Effector CD8-positive, alpha-beta T cell (primary cell): ENCODE data around the gene STX17.

Source experiments
- DNase-seq: peaks from one replicate; lab custom pipeline; 2025; lab: John Stamatoyannopoulos, UW

The STX17 gene

DNA sequence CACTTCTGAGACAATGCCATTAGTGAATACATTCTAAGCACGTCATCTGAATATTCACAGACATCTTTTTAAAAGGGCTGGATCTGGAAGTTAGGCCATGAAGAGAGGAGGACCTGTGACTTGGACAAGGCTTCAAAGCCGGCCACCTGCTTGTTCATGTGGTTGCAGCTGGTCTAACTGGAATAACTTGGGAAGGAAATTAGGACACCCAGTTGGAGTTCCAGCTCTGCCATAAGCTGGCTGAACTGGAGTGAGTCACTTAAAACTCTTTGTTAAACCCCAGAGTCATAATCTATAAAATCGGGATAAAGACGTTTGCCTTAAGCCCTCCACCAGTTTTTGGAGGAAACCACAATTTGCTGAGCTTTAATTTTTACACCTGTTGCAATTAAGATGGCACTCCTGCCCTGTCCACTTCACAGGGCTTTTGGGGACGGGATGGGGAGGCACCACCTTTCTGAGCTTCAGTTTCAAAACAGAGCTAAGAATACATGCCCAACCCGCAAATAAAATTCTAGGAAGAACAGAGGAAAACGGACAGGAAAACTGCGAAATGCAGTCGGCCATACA is 536 bp upstream of the STX17 start:
- no peak for DNase-seq

DNA sequence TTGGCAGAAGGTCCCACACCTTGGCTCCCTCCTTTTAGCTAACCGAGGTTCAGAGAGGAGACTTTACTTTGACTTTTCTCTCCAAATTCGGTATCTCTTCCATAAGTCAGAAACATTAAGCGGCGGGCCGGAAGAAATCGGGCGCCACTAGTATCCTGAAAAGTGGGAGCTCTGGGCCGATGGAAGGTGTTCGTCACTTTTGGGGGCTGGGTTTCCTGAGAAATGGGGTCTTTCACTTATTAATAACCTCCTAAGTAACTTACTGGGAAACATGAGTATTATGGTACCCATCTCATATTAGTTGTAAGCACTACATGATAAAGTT is 716 bp downstream of the STX17 start:
- no peak for DNase-seq

DNA sequence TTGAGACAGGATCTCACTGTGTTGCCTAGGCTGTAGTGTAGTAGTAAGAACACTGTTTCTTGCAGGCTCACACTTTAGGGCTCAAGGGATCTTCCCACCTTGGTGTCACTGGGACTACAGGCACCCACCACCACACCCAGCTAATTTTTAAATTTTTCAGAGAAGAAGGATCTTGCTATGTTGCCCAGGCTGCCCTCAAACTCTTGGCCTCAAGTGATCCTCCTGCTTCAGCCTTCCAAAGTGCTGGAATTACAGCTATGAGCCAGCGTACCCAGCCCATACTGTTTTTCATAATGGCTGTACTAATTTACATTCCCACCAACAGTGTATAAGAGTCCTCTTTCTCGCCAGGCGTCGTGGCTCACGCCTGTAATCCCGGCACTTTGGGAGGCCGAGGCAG is 5.1 kb downstream of the STX17 start:
- no peak for DNase-seq

DNA sequence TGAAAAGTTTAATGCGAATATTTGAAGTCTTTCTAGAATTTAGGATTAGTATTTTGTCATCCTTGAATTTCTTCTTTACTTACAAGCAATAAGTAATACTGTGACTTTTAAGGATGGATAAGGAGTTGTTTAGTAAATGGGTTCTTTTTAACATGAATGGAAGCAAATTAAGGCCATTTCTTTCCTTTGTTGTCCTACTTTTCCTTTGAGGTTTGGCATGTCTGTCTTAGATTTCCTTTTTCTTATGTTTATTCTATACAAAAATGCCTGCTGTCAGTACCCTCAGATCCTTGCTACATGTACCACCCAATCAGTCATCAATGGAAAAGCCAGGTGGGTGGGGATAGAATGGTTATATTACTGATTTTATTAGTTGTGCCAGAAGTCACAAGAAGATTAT is 10.2 kb downstream of the STX17 start:
- DNase-seq, result no peak

DNA sequence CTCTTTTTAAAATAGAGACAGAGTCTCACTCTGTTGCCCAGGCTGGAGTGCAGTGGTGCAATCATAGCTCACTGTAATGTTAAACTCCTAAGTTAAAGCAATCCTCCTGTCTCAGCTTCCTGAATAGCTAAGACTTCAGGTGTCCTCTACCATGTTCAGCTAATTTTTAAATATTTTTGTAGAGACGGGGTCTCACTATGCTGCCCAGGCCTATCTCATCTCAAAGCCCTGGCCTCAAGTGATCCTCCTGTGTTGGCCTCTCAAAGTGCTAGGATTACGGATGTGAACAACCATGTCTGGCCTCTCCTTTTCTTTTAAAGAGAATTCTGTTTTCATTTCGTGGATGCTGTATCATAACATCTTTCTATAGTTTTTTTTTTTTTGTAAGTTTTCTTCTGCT is 11.7 kb downstream of the STX17 start:
- DNase-seq, result no peak

DNA sequence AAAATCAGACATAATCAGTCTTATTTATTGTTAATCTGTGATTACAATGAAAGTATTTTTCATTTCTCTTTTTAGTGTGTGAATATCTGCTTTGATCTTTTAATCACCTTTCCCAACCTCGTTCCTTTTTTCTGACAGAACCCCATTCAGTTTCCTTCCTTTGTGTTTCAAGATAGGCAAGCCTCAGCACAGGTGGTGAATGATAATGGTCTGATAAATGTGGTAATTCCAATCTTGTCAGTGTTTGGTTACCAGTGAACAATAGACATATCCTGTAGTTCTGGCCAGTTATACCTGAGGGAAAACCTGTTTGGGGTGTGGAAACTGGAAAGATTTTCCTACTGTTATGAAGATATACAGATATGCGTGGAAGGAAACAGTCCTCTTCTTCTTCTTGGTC is 13.5 kb downstream of the STX17 start:
- no peak for DNase-seq

DNA sequence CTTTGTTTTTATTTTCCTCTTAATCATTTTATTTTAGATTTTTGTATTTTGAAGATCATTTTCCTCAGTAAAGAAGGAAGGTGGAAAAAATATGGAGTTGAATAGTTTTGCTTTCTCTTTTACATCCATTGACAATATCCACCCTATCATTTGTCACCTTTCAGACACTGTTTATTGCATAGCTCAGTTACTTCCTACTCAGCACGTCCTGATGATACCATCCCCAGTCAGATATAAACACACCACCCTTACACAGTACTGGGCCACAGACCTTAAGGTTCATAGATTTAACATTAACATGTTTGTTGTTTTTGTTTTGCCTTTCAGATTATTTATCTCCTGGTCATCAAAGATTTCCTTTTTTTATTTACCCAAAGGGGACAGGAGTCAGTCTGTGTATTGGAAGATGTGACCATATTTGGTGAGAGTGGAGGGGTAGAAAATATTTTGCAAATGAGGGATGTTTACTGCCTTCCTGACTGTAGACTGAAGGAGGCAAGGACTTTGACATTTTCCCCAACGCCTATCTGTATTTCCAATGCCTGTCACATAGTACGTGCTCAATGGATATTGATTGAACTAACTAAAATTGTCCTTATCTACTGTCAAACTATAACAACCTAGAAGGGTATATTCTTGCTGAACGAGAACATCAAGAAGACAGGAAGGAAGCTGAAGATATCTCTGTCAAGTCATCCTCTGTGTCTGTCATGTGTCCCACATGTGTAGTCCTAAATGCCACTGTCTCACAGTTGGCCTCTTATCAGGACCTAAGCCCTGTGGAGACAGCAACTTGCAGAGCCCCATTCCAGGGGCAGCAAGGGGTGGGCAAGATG is 15.6 kb downstream of the STX17 start:
- no peak for DNase-seq

DNA sequence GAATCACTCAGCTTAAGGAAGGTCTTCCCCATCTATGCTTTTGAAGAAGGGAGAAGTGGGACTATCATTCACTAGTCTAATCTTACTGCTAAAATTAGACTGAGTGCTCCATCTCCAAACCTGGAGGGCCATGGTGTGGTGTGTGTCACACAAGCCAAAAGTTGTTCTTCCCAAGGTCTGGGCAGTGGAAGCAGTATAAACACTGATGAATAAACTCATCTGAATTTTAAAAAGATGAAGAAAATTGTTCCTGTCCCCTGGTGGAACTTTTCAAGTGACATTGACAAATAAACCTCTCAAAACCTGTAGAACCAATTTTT is 16.2 kb downstream of the STX17 start:
- no peak for DNase-seq

DNA sequence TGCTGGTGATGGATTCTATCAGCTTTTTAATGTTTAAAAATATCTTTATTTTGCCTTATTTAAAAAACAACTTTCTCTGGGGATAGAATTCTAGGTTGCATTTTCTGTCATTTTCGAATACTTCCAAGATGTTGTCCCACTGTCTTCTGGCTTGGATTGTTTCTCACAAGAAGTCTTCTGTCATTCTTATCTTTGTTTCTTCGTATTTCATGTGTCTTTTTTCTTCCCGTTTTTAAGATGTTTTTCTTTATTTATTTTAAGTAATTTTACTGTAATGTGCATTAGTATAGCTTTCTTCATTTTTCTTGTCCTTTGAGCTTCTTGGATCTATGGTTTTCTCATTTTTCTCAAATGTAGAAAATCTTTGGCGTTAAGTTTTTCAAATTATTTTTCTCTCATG is 19.1 kb downstream of the STX17 start:
- no peak for DNase-seq

DNA sequence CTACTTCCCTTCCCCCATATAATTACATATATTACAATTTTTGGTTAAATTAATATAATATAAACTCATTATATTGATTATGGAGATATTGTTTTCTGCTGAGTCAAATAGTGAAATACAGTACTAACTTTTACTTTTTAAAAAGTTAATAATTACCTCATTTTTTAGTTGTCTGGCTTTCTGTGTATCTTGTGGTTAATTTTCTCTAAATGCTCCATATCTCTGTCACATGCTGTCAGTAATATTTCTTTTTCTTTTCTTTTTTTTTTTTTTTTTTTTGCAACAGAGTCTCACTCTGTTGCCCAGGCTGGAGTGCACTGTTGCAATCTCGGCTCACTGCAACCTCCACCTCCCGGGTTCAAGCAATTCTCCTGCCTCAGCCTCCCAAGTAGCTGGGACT is 23.2 kb downstream of the STX17 start:
- DNase-seq, result no peak

DNA sequence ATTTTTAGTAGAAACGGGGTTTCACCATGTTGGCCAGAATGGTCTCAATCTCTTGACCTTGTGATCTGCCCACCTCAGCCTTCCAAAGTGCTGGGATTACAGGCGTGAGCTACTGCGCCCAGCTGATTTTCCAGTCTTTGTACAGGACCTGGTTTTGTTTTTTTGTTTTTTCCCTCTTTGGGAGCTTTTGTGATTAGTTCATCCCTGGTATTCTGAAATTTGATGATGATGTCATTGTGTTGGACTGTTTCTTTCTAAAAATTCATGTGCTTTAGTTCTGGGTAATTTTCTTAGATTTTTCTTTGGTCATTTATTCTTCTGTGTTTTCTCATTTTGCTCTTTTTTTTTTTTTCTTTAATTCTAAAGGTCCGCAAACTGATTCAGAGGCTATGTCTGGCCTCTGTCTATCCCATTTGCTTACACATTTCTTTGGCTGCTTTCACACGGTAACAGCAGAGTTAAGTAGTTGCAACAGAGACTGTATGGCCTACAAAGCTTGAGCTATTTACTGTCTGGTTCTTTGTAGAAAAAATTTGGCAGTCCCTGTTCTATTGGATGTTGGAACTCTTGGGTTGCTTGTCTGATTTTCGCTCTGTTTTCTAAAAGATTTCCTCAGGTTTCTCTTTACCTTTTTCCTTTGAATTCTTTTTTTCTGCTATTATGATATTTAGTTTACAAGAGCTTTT is 24.8 kb downstream of the STX17 start:
- no peak for DNase-seq

DNA sequence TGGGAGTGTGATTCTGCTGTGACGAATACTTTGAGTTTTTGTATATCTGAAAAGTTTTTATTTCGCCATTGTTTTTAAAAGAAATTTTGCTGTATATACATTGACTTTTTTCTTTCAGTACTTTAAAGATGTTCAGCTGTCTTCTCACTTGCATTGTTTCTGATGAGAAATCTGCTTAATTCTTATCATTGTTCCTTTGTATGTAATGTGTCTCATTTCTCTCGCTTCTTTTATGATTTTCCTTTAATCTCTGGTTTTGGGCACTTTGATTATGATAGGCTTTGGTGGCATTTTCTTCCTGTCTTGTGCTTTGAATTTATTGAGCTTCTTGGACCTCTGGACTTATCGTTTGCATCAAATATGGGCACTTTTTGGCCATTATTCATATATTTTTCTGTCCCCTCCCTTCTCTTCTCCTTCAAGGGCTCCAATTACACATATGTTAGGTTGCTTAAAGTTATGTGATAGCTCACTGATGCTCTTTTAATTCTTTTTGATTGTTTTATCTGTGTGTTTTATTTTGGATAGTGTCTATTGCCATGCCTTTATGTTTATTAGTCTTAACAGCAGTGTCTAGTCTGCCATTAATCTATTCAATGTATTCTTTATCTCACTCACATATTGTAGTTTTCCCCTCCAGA is 30.6 kb downstream of the STX17 start:
- no peak for DNase-seq

DNA sequence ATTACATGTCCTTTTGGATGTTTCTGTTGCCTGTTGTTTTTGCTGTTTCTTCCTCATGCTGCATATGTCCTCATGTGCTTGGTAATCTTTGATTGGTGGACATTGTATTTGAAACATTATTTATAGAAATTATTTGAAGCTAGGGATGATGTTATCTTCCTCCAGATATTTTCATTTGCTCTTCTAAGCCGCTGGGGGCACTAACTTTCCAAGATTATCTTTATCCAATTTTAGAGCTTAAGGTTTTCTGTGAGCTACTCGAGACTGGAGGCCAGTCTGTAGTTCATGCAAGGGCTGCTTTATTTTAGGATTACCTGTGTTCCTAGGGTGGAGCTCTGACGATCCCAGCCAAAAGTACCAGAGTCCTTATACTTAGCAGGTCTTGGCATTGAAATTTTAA is 40.9 kb downstream of the STX17 start:
- no peak for DNase-seq

DNA sequence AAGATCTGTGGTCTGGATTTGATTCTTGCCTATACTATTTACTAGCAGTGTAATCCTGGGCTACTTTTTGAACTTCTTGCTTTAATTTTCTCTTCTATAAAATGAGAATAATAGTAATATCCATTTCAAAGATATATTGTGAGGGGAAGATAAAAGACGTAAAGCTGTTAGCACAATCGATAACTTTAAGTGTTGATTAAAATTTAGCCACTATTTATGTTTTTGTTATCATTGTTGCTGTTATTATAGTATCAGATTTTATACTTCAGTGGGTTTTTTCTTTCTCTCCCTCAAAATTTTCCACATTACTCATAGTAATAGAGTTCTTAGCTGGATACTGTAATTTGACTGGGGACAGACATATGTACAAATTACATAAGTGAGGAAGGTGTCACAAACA is 42.0 kb downstream of the STX17 start:
- DNase-seq, result no peak

DNA sequence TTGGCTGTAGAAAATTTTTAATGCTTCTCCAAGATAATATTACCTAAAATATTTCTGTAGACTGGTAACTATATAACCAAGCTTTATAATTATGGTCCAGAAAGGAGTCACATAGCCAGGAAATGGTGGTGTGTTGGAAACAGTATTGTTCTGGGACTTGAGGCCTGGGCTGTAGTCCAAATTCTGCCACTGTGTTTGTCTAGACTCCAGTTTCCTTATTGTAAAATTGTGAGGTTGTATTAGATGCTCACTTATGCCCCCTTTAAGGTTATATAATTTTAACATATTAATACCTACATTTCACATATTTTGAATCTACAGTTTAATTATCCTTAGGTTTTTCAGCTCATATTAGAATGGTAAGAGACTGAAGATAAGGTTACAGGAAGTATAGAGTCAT is 42.4 kb downstream of the STX17 start:
- DNase-seq, result no peak

DNA sequence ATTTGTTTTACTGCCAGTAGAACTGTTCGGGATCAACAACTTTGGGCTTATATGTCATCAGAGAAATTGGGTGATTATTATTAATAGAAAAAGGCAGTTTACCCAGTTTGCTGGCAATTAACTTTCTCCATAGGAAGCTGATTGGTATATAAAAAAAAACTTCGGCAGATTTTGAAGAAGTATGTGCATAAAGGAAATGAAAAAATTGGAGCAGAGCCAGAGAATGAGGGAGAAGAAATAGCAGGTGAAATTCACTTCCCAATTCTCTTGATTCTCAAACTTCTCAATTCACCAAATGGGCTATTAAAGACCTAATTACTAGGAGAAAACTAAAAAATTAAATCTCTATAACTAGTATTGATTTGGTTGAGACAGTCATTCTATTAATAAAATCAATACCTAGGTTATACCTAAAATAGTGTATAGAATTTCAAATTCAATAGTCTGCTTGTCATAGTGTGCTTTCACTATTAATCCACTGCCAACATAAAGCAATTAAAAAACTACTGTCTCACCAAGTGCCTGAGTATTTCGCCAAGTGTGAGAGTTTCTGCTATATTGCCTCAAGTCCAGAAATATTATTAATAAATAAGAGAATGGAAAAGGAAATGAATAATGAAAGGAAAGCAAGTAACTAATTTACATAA is 47.5 kb downstream of the STX17 start:
- no peak for DNase-seq

DNA sequence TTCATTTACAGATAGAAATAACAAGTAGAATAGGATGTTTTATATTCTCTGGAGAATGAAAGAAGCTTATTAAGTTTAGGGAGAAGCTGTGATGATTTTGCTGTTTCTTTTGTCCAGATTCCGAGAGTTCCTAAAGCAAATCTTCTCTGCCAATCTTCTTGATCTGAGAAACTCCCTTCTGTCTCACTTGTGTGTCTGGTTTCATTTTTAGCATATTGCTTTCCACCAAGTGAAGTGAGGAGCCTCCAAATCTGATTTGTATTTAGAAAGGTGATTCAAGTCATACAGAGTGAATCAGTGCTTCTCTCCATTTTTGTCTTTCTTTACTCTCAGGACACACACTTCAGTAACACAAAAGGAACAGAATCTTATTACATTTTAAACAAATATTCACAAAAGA is 48.4 kb downstream of the STX17 start:
- no peak for DNase-seq

DNA sequence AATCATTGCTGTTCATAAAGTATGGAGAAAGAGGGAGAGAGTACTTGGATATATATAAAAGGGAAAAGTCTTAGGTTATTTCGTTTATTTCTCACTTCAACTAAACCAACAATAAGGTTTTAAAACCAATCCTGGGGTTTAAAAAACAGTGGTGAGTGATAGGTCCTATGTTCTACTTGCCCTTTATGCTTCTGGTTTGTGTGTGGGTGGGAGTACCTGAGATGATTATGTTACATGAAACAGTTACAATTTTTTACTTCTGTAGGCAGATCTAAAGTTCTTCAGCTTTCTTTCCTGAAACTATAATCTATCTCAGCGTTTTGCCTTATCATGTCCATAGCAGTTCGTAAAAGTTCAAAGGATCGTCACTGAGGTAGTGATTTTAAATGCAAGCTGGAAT is 49.2 kb downstream of the STX17 start:
- DNase-seq, result no peak

DNA sequence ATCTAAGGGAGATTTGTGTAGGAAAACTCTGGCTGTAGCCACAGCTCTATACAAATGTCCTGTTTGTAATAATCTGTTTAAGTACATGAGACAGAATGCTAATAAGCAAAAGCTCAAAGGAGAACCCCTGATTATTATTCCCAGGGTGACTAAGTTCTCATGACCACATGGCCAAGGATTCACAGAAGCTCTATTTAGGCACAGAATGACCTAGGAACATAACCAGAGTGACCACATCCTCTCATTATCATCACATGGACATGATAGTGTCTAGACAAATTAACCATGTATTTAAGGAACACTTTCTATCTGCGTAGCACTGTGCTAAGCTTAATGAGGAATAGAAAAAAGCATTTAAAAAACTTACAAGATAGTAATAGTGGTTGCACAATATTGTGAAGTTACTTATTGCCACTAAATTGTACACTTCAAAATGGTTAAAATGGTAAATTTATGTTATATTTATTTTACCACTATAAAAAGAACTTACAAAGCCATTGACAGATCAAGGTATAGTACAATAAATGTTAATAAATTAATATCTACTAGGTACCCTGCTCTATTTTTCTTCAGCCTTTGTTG is 56.3 kb downstream of the STX17 start:
- DNase-seq, result no peak

DNA sequence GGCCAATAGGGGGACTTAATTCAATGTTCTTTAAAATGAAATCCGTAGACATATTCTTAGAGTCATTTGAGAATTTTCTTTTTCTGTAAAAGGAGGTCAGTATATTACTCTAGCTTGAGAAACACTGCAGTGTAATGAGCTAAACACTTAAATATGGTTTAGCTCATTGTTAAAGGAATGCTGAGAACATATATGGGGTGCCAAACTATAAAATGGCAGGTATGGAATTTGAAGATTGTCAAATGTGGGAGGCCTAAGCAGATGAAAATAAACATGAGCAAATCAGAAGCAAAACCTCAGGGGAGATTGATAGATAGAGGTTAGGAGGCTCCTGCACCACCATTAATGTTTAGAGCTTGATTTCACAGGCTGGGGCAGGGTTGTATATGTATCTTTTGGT is 57.9 kb downstream of the STX17 start:
- no peak for DNase-seq

DNA sequence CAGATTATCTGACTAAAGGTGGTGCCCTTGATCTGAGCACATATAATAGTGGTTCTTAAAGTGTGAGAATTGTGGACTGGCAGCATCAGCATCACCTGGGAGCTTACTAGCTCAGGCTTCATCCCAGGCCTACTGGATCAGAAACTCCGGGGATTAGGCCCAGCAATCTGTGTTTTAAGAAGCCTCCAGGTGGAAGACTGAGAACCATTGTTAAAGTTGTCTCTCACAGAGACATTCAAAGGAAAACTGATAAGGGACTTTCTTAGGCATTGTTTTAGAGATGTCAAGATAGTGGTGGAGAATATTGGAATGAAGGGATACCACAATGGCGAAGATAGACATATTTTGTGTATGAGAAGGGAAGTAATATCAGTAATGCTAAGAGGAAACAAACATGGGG is 59.5 kb downstream of the STX17 start:
- DNase-seq, result no peak

DNA sequence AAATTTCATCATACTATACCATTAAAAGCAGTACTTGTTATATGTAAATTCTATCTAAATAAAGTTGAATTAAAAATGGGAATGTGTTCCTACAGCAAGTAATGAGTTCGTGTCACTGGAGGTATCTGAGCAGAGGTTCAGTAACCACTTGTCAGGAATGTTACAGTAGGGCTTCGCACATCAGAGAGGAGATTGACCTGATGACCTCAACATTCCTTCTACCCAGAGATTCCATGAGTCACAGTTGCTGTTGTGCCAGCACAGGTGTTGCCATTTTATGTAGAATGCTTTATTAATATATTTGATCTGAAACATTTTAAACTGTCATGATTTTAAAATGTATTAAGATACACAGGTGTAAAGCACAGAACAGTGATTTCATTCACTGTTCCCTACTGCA is 60.3 kb downstream of the STX17 start:
- DNase-seq, result no peak
